ENCODE data around the gene NUP210.
"Not testable (repeated sequence)": the region's sequence is repeated elsewhere in the genome, so short reads cannot be mapped to it uniquely, and the experiment has no call there.

Gene NUP210

DNA sequence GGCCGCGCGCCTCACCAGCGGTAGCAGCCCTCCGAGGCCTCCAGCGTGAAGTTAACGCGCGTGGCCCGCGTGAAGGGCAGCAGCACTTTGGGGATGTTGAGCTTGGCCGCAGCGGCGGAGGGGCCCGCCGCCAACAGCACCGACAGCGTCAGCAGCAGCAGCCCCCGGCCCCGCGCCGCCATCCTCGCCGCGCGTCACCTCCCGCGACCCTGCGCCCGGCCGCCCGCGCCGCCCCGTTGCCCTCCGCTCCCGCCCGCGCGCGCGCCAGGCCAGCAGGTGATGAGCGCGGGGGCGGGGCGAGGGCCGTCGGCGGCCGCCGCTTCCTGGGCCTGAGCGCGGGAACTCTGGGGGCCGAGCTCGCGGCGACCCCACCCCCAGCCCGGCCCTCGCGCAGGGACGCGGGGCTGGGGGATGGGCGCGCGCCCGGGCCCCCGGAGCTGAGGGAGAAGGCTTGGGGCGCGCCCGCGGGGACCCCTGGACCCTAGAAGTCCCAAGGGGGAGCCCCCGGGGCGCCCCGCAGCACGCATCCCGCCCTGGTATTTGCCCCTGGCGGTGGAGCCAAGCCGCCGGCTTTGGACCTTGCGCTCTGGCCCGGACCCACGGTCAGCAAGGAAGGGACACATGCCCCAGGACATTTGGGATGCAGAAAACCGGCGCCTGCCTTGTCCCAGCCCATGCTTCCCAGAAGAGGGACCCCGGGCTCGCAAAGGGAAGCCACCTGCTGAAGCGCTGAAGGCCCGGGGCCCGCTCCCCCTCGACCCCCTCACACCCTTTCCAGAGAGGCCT lies at the start of gene NUP210:
Gene NUP210 (minus strand): TSS at position 278 of the 786 bp plus-strand sequence. CDS start 96 bp downstream, at position 182.
- DNase-seq (ENCODE audit: low read depth in 3 of 3), result peak in 2 of 3 experiments; percentile 11 to 52

DNA sequence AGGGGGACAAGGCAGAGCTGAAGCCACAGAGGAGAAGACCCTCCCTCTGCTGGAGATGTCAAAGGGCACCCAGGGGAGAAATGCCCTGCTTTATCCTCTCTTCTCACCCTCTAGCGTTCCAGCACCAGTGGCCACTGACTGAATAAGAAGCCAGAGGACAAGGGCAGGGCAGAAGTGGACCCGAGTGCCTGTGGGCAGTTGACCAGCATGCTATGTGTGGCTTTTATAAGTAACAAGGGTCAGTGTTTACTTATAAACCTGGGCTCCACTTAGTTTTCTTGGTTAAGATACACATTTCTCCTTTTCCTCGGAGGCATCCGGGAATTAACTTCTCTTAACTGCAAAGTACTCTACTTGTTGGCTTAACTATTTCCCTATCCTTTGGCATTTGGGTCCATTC lies 46.7 kb upstream of the NUP210 start:
- no peak for DNase-seq (ENCODE audit: low read depth in 3 of 3)

DNA sequence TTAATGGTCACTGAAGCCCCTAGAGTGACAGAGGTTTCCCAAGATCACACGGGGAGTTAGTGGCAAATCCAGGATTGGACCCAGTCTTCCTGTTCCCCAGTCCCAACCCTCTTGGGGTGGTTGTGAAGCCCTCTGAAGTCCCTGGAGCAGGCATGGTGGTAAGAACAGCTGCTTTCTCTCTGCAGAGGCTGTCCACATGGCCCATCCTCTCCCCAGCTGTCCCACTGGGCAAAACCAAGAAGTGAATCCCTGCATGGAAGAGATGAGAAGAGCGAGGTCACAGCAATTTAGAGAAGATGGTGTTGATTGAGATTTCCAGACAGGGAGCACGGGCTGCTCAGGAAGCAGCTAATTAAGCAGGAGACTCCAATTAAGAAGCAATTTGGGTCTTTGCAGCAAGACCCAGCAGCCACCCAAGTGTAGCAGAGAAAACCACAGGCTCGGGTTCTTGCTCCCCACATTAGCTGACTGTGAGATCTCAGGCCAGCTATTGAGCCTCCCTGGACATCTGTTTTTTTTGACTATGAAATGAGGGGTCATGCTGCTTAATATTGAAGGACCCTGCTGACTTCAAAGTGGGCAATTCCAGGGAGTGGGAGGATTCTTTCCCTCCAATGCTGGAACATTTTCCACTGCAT lies 45.2 kb upstream of the NUP210 start:
- DNase-seq (ENCODE audit: low read depth in 3 of 3), result no peak

DNA sequence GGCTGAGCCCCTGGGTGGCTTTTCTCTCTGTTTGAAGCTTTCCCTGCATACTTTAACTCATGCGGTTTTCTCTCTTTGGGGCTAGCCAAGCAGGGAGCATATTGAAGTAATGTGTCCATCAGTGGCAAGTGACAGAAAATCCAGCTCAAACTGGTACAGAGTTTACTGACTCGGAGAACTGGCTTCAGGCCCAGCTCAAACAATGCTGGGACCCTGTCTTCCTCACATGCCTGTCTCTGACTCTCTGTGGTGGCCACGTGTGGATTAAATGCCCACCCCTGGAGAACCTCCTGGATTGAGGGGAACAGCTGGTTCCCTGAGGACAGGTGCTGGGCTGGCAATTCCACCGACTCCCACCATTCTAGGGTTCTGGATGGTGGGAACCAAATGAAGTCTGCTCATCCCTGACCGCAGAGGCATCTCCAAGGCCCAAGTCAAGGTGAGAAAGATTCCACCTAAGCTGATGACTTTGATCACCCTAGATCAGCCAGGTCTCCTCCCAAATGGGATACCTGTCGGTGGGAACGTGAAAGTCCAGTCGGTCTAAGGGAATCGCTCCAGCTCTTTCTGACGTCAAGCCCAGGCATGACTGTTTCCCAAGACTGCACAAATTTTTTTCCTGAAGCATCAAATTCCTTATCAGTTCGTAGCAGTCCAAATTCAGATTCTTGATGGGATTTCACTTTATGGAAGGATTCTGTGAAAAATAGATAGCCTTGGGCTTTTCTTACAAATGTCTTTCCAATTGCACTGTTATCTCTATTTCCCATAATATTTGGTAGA lies 43.7 kb upstream of the NUP210 start:
- DNase-seq (ENCODE audit: low read depth in 3 of 3), result no peak

DNA sequence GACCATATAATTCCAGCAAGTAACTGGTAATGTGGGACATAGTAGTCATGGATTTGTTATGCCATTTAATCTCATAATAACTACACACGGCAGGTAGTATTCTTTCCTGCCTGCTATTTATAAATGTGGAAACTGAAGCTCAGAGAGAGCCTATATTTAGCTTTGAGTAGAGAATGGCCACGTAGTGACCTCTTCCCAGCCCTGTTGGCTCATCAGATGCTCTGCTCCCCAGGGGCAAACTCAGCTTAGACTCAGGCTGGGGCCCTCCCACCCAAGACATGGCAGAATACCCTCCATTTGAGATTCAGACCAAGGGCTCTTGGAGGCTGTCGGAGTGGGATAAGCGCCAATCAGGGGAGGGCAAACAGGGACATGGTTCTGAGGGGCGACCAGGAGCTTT lies 42.7 kb upstream of the NUP210 start:
- no peak for DNase-seq (ENCODE audit: low read depth in 3 of 3)

DNA sequence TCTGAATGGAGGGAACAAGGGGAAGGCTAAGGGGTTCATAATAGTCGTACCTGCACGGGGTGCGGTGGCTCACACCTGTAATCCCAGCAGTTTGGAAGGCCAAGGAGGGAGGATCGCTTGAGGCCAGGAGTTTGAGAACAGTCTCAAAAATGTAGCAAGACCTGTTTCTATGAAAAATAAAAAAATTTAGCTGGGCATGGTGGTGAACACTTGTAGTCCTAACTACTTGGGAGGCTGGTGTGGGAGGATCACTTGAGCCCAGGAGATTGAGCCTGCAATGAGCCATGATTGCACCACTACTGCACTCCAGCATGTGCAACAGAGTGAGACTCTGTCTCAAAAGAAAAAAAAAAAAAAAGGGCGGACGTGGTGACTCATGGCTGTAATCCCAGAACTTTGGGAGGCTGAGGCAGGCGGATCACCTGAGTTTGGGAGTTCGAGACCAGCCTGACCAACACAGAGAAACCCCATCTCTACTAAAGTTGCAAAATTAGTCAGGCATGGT lies 42.1 kb upstream of the NUP210 start:
- DNase-seq (ENCODE audit: low read depth in 3 of 3), result no peak

DNA sequence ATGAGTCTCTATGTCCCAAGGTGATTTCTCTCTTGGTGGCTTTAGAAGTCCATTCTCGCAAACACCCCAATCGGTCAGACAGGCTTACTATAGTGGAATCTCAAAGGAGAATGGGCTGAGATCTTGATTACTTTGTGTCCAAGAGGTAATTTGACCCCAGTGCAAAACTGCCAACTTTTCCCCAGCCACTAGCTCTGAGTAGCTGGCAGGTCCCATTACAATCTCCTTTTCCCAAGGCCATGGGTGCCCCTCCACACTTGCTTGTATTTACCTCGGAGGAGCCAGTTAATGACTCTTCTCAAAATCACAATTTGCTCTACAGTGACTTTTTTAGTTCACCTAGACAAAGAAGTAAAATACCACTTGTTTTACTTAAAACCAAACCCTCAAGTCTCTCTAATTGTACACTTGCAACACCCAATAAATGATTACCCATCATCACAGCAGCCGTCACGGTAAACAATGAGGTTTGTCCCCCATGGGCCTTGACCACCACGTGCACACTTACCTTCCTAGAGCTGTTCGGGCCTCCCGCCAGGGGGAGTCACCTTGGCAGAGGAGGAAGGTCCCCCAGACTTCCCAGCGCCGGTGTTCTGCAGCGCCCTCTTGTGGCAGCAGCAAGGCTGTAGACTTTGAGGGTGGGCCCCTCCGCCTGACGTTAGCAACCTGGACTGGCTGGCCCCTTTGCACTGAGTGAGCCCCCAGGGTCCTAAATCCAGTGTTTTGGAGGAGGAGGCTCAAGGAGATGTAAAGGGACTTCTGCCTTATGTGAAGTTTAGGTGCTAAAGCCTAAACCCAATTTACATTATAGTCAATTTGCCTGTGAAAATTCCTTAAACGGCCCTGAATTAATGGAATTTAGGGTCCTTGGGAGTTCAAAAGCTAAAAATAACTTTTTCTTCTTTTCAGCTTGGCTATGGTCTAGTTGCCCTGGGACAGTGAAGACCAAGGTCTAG lies 41.3 kb upstream of the NUP210 start:
- peak; percentile 39 to 56 (median 46) for DNase-seq (ENCODE audit: low read depth in 3 of 3)

DNA sequence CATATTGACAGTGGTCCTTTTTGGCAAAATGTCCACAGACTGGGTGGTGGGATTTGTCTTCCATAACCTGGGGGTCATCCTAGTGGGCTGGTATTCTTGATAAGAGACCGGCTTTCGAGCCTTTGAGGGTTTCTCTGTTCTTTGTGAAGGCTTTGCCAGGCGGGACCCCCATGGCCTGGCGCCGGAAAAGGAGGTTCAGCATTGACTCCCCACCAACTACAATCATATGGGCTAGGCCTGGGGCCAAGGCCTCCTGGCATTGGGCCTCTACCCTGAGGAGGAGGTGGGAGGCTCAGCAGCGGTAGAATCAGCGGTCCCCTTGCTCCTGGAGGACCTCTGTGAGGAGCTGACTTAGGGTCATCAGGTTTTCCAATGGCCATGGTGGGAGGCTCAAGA lies 40.2 kb upstream of the NUP210 start:
- DNase-seq (ENCODE audit: low read depth in 3 of 3), result no peak

DNA sequence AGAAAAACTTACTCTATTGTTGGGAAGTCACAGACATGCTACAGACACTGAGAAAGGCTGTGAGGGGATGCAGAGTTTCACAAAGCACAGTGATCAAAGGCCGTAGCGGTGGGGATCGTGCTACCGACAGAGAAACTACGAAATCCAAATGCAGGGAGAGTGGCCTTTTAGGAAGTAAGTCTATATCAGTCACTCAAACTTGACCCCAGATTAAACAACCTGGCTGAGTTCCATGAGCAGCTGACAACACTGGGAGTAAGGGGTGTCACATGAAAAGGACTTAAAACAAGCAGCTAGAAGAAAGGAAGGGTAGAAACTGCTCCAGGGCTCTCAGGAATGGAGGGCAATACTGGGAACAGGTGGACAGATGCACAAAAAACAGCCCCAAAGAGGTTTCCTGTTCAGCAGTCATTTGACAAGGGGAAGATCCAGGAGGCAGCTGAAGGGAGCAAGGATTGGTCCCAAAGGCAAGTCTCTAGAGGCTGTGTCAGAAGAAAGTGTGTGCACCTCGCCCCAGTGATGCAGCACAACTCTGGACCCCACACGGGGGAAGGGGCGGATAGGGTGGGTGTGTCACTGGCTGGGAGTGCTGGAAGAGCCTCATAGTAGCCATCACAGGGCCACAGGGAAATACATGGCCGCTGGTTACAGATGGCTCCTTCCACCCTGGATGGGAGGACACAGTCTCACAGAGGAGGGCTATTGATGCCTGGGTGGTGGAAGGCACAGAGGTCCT lies 39.7 kb upstream of the NUP210 start:
- no peak for DNase-seq (ENCODE audit: low read depth in 3 of 3)

DNA sequence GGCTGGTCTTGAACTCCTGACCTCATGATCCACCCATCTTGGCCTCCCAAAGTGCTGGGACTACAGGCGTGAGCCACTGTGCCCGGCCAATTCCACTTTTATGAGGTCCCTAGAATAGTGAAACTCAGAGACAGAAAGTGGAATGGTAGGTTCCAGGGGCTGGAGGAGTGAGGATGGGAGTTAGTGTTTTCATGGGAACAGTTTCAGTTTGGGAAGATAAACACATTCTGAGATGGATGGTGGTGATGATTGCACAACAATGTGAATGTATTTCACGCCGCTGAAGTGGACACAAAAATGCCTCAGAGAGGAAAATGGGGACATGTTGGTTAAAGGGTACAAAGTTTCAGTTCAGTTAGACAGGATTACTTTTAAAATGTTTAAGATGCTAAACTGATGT lies 37.5 kb upstream of the NUP210 start:
- no peak for DNase-seq (ENCODE audit: low read depth in 3 of 3)

DNA sequence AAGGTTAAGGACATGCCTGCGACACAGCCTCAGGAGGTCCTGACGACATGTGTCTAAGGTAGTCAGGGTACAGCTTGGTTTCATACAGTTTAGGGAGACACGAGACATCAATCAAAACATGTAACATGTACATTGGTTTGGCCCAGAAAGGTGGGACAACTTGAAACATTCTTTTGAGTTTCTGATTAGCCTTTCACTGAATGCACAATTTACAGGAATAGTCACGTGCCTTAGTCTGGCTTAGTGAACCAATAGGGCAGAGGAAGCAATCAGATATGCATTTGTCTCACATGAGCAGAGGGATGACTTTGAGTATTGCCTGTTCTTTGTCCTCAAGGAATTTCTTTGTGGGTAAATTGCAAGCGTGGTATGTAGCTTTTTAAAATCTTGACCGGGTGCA lies 35.5 kb upstream of the NUP210 start:
- DNase-seq (ENCODE audit: low read depth in 3 of 3), result no peak

DNA sequence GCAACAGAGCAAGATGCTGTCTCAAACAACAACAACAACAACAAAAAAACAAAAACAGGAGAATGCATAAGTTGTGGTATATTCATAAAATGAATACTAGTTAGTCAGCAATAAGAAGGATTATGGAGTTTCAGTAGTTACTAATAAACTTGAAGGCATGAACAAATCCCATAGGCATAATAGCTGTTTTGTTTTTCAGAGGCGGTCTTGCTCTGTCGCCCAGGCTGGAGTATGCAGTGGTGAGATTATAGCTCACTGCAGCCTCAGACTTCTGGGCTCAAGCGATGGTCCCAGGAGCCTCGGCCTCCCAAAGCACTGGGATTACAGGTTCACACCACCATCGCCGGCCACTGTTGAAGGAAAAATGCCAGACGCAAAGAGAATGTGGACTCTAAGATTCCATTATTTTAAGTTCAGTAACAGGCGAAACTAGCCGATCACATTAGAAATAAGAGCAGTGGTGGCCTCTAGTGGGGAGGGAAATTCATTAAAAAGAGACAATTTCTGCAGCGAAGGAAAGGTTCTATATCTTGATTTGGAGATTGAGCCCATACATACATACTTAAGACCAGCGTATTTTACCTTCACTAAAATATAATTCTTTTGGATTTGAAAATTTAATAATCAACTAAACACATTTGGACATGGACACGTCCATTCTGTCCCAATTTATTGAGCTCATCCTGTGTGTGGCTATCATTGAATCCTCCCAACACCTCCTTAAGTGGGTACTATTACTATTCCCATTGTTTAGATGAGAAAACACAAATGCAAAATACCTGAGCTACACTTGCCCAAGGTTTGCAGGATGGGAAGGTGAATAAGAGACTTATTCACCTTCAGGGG lies 32.6 kb upstream of the NUP210 start:
- DNase-seq (ENCODE audit: low read depth in 3 of 3), result peak in 1 of 3 experiments; percentile 21

DNA sequence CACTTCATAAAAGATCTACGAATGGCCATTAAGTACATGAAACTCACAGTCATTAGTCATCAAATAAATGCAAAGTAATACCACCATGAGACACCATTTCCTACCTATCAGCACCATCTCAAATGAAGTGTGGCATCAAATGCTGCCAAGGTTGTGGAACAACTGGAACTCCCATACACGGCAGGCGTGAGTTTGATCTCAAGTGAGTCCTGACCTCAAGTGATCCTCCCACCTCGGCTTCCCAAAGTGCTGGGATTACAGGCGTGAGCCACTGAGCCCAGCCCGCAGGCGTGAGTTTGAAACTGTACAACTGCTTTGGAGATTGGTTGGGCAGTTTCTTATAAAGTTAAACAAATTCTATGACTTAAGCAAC lies 31.2 kb upstream of the NUP210 start:
- DNase-seq (ENCODE audit: low read depth in 3 of 3), result peak; percentile 8 to 18 (median 17)

DNA sequence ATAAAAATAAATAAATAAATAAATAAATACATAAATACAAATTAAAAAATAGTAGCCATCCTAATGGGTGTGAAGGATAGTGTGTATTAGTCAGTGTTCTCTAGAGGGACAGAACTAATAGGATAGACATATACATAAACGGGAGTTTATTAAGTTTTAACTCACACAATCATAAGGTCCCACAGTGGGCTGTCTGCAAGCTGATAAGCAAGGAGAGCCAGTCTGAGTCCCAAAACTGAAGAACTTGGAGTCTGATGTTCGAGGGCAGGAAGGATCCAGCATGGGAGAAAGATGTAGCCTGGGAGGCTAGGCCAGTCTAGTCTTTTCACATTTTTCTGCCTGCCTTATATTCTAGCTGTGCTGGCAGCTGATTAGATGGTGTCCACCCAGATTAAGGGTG lies 22.8 kb upstream of the NUP210 start:
- DNase-seq (ENCODE audit: low read depth in 3 of 3), result not testable (repeated sequence)

DNA sequence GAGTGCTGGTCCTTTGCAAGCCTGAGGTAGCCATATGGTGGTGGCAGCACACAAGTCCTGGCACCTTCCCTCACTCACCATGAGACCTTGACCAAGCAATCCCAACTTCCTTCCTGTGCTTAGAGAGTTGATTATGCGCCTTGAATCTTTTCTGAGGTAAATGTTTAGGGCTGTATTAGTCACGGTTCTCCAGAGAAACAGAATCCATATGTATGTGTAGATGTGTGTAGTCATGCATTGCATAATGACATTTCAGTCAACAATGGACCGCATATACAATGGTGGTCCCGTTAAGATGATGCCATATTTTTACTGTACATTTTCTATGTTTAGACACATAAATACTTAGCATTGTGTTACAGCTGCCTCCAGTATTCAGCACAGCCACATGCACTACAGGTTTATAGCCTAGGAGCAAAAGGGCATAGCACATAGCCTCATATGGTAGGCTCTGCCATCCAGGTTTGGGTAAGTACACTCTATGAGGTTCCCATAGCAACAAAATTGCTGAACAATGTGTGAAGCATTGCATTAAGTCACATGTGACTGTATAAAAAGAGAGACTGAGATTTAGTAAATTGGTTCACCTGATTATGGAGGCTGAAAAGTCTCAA lies 20.2 kb upstream of the NUP210 start:
- DNase-seq (ENCODE audit: low read depth in 3 of 3), result no peak

DNA sequence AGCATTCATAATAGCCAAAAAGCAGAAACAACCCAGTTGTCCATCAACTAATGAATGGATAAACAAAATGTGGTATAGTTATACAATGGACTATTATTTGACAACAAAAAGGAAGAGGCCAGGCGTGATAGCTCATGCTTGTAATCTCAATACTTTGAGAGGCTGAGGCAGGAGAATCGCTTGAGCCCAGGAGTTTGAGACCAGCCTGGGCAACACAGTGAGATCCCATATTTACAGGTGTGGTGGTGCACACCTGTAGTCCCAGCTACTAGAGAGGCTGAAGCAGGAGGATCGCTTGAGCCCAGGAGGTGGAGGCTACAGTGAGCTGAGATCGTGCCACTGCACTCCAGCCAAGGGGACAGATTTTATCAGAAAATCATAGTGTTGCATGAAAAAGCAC lies 16.1 kb upstream of the NUP210 start:
- not testable (repeated sequence) for DNase-seq (ENCODE audit: low read depth in 3 of 3)

DNA sequence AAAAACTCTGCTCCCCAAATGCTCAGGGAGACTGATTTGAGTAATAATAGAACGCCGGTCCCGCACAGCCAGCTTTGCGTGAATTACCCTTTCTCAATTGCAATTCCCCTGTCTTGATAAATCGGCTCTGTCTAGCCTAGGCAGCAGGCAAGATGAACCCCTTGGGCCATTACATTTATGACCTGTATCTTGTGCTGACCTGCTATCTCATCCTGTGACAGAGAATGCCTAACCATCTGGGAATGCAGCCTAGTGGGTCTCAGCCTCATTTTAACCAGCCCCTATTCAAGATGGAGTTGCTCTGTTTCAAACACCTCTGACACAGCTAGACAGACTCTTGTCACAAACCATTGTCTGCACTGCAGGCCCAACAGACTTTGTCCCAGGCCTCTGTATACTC lies 13.8 kb upstream of the NUP210 start:
- DNase-seq (ENCODE audit: low read depth in 3 of 3), result no peak

DNA sequence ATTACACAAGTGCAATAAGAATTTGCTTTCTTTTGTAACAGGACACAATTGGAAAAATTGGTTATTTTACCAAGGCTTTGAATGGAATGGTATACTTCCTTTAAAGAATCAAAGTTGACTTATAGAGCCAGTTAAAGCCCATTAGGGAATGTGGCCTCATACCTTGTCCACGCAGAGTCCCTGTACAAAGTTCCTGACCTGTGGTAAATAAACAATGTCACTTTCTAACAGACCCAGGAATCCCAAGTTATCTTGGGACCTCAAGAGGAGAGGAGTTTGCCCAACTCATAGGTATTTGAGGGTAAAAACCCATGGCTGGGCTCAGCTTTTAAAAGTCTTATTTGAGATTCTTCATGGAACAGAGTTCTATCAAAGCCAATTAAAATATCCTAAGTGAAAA lies 12.0 kb upstream of the NUP210 start:
- DNase-seq (ENCODE audit: low read depth in 3 of 3), result no peak

DNA sequence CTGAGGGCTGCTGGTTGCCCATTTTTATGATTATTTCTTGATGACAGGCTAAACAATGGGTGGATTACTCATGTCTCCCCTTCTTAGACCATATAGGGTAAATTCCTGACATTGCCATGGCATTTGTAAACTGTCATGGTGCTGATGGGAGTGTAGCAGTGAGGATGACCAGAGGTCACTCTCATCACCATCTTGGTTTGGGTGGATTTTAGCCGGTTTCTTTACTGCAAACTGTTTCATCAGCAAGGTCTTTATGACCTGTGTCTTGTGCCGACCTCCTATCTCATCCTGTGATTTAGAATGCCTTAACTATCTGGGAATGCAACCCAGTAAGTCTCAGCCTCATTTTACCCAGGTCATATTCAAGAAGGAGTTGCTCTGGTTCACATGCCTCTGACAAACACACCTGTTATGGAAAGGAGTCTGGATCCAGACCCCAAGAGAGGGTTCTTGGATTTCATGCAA lies 10.3 kb upstream of the NUP210 start:
- not testable (repeated sequence) for DNase-seq (ENCODE audit: low read depth in 3 of 3)
